Measurements from ENCODE around the gene FASN.
A peak's percentile ranks its signal among the peaks of the same experiment; 100 is the strongest.

Gene FASN

GRCh38 chr17:82072827-82073226 is 25.2 kb downstream of the FASN start:
- DNase-seq: no peak

DNA sequence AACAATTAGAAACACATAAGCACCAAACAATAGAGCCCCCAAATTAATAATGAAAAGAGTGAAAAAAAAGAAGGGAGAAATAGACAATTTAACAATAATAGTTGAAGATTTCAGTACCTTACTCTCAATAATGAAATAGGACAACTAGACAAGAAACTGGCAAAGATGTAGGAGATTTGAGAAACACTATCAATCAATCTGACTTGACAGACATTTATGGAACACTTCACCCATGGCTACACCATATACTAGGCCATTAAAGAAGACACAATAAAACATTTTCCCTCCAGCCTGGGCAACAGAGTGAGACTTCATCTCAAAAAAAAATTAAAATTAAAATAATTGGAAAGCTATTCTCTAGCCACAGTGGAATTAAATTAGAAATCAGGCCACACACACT is 27.4 kb downstream of the FASN start:
- DNase-seq: no peak

DNA sequence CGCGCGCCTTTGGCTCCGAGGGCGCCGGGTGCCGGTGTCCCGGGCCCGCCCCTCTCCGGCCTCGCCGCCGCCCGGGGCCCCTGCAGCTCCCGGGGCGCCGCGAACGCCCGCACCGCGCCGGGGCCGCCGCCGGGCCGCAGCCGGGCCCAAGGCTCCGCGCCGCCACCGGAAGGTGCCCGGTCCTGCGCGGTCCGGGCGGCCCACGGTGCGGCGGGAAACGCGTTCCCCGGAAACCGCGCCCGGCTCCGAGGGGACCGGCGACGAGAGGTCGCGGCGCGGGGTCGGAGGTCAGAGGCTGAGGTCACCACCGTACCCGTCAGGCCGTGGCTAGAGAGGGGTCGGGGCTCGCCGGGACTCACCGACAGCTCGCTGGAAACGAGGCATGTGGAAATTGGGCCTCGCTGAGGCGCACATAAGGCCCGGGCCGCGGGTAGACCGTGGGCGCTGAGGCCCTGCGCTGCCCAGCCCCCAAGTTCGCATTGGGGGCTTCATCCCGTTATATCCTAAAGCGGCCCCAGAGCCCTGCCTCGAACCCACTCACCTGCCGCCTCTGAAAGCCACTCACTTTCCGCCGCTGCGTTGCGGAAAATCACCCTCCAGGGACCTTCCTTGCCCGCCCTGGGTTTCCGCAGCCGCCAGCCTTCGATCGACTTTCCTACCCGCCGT is 32.3 kb downstream of the FASN start, which contains the start of gene DUS1L:
Gene DUS1L, minus strand, starts transcription at position 167 of the 666 bp plus-strand sequence. CDS start 745 bp downstream, outside the sequence.
- peak; percentile 46 to 63 for DNase-seq

DNA sequence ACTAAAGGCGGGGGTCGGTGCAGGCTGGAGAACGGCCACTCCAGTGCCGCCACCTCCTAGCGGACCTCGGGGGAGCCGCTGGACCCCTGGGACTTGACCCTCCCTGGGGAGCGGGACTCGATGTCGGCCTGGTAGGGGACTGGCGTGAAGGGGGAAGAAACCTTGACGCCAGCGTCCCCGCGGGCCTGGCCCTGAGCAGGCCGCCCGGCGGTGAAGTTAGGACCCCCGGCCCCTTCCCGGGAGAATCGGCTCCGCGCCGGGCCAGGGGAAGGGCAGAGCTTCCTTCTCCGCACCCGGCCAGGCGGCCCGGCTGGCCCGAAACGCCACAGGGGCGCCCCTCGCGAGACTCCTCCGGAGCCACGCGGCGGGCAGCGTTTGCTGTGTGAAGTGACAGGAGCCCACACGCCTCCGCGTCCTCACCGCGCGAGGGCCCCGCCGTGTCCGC is 32.8 kb downstream of the FASN start:
- DNase-seq: no peak

DNA sequence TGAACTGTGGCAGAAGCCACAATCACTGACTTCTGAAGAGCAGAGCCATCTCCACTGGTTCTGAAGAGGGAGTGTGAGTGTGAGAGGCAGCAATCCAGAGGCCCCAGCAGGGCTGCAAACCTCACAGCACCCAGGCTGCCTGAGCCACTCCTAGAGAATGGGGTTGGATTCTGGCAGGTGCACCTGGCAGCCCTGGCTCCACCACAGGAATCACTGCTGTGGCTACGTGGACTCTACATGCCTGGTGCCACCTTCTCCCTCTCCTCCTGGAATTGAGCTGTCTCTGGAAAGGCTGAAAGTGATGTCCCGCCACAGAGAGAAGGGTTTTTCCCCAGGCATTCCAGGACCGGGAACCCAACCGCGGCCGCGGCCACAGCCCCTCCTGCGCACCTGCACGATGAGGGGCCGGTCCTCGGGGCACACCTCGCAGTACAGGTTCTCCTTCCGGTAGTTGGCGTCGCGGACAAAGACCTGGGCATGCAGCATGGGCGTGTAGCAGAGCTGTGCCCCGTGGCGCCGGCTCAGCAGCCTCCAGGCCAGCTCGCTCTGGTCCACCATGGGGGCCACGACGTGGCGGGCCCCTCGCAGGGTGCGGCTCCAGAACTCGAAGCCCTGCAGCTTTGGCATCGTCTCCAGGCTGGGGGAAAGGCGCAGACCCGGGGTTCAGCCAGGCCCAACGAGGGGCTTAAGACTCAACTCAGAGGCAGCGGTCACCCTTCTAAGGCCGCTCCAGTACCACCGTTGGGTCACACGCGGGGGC is 33.4 kb downstream of the FASN start:
- DNase-seq: peak; percentile 48 to 67

DNA sequence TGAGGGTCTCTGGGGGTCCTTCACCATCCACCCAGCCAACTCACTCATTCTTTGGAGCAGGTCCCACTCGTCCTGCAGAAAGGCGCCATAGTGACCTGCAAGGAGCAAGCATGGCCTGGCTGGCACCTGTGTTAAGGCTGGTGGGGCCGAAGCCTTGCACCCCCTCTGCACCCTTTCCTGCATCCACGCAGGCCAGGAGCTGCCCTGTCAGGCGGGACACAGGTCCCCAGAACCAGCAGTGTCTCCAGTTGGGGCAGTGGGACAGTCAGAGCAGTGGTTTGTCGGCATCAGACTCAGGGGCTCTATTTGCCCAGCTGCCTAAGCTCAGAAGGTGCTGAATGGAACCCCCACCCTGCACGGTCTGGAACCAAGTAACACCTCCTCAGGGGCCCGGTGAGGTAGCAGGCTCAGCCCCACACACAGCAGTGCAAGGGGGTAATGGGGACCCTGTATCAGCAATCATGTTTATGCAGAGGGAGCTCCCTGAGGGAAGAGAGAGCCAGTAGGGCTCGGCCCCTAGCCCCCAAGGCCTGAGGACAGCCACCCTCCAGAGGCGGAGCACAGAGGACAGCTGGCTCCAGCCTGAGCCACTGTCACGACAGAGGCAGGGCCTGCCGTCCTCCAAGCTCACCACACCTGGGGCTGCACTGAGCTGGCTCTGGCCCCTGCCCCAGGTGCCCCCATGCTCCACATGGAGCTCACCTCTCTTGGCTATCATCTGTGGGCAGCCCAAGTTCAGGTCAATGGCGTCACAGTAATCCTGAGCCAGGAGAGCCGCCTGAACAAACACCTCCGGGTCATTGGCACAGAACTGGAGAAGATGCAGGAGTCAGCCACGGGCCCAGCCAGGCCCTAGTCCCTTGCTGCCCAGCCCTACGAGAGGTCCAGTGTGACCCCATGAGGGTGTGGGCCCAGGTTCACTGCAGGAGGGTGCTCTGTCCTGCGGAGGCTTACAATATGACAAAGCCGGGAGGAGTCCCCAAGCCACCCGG is 34.3 kb downstream of the FASN start:
- no peak for DNase-seq

- no peak for DNase-seq
These were observed 35.1 kb downstream of the FASN start for GRCh38 chr17:82062984-82063368.

GRCh38 chr17:82062076-82062983 is 35.7 kb downstream of the FASN start:
- DNase-seq: no peak

DNA sequence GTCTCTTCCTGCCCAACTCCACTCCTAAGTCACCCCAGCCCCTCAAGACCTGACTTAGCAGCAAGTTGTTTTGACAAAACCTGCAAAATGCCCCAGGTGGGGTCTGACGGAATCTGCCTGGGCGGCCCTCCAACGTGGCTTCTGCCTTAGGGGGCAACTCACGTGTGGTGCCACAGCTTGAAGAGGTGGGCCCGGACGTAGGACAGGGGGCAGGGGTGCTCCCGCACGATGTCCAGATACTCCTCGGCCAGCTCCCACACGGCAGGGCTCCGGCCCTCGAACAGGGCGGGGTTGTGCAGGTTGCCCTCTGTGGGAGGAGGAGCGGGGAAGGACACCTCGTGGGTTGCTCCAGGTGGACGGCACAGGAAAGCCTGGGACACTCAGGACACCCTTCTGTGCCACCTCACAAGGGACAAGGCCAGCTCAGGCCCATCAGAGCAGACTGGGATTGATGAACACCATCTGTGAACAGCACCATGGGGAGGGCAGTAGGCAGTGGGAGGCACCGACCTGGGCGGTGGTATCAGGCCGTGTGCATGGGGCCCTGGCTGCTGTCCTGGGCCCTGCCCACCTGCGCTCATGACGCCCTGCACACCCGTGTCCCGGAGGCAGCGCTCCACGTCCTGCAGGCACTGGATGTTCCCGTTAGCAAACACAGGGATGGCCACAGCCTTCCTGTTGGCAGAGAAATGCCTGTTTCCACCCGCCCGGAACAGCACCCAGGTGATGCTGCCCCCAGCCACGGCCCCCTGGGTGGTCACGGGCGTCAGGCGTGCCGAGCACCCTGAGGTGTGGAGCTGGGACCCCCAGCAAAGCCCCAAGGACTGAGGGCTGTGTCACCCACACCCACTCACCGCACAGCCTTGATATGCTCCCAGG is 36.8 kb downstream of the FASN start:
- no peak for DNase-seq

DNA sequence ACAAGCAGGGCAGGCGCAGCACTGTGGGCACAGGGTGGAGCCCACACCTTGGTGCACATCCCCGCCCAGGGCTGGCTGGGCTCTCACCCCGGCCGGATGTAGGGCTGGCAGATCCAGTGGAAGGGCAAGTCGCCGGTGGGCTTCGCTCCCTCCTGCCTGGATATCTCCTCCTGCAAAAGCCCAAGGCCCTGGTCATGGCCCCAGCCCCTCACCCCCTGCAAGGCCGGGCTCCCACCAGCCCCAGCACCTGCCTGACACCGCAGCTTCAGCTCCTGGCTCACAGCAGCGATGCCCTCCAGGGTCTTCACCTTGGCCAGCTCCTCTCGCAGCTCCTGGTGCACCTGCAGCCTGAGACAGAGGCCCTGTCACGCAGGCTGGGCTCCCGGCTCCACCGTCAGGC is 37.4 kb downstream of the FASN start:
- no peak for DNase-seq

DNA sequence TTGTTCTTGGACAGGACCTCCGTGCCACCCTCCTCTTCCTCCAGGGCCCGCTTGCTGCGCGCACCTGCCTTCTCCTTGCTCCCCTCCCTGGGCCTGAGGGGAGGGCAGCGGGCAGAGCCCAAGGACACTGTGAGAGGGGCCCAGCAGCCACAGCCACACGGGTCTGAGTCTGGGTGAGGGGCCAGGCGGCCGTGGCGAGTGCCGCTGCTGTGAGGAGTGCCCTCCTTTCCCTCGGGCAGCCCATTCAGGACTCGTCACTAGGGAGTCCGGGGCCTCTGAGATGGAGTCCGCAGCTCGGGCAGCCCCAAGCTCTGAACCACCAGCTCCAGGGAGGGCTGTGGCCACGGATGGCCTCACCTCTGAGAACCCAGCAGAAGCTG is 38.0 kb downstream of the FASN start:
- no peak for DNase-seq

GRCh38 chr17:82059272-82060000 is 38.6 kb downstream of the FASN start:
- no peak for DNase-seq

GRCh38 chr17:82058855-82059249 is 39.2 kb downstream of the FASN start:
- DNase-seq: no peak

DNA sequence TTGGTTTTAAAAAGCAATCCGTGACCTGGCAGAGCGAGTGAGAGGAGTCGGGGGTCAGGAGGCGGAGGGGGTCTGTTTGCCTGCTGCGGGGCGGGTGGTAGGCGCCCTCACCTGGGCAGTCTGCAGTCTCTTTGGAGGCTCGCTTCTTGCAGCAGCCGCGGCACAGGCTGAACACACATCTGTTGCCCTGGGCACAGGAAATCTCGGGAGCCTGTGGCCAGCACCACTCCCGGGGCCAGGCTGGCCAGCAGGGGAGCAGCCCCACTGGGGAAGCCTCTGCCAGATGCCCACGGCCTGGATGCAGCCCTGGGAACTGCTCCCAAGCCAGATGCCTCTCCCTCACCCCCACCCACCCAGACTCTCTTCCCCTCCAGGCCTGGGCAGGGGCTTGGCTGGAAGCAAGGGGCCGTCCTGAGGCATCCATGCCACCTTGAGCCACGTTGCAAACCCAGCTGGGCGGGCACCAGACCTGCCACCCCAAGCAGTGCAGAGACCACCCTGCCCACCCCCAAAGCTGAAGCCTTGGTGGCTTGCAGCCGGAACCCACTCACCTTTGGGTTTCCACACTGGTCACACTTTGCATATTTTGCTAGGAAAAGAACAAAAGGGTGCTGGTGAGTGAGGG is 39.7 kb downstream of the FASN start:
- no peak for DNase-seq

DNA sequence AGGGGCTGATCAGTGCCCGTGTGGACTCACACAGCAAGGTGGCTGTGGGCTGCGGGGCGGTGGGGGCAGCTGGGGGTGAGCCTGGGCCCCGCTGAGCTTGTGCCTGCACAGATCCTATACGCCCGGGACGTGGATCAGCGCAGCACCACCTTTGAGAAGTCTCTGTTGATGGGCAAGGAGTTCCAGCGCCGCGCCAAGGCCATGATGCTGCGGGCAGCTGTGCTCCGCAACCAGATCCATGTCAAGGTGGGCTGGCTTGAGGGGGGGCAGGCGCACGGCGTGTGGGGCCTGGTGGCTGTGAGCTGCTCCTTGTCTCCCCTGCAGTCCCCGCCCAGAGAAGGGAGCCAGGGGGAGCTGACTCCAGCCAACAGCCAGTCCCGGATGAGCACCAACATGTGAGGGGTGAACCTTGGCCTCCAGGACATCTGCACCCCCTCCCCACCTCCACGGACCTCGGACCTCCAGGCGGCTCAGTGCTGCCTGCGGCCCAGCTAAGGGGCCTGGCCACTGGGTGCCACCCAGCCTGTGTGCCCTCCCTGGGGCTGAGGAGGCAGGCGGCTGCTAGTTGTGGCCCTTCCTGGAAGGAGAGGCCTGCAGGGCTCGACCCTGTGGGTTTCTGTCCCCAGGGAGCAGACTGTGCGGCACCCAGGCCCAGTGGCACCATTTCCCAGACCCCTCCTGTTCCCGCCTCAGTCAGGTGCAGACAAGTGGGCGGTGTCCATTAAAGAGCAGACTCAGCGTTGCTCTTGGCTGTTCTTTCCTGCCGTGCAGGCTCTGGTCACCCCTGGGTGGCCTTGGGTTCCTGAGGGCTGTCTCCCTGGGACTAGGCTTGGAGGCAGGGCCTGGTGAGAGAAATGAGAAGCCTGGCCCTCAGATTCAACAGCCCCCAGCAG is 41.1 kb downstream of the FASN start:
- peak in 1 of 2 experiments; percentile 10 for DNase-seq

GRCh38 chr17:82055965-82056728 is 41.9 kb downstream of the FASN start:
- DNase-seq: no peak

- DNase-seq: peak in 1 of 2 experiments; percentile 19
These were observed 42.7 kb downstream of the FASN start for GRCh38 chr17:82055023-82055964.
